Transverse colon (tissue), 4 donors: ENCODE measurements around the gene SNRNP70. TPM values are rescaled to one million over a fixed set of nuclear protein-coding genes. Genes with fewer than 3 reads are reported as not detected.

Experiments used
- DNase-seq: peaks from one replicate; pipeline ENCODE4 v3.0.0-alpha.2; 2019
- H3K27ac ChIP-seq, 4 donors: fragments of 200-600 bp; sonication (generic); 2 replicates each; pipeline ENCODE4 v1.5.1; 2016 to 2018; ENCODE audit warnings: inconsistent platforms in 4 of 4
- H3K27me3 ChIP-seq: fragments of 200-600 bp; sonication (generic); 2 replicates; pipeline ENCODE4 v1.5.1; 2017; ENCODE audit warnings: inconsistent platforms
- H3K36me3 ChIP-seq, 4 donors: fragments of 200-600 bp; sonication (generic); 2 replicates each; pipeline ENCODE4 v1.5.1; 2017 to 2019; ENCODE audit warnings: inconsistent platforms in 4 of 4
- H3K4me1 ChIP-seq, 4 donors: fragments of 200-600 bp; sonication (generic); 2 replicates each; pipeline ENCODE4 v1.5.1; 2017 to 2020; ENCODE audit warnings: inconsistent platforms in 4 of 4
- H3K4me3 ChIP-seq, 4 donors: fragments of 200-600 bp; sonication (generic); 1 replicate in 1 of 4; 2 replicates in 3 of 4; pipeline versions ENCODE4 v1.5.1 to v1.6.1; 2017 to 2019; ENCODE audit warnings: inconsistent platforms in 4 of 4
- H3K9me3 ChIP-seq, 2 donors: fragments of 200-600 bp; sonication (generic); 2 replicates each; pipeline ENCODE4 v1.5.1; 2017 to 2019; ENCODE audit warnings: inconsistent platforms in 2 of 2
- EP300 ChIP-seq: sonication (generic); formaldehyde crosslinking; IDR thresholded peaks from one replicate; pipeline ENCODE4 v1.6.1; 2017; ENCODE audit warnings: antibody characterized with exemption, low read depth
- POLR2A ChIP-seq: fragments of 450-650 bp; IDR thresholded peaks from one replicate; pipeline ENCODE4 v1.6.1; 2016; ENCODE audit warnings: antibody characterized with exemption, mild to moderate bottlenecking, moderate library complexity
- POLR2AphosphoS5 ChIP-seq, 3 donors: sonication (generic); formaldehyde crosslinking; IDR thresholded peaks; one replicate each; pipeline ENCODE4 v1.6.1; 2016; ENCODE audit warnings: antibody characterized with exemption in 3 of 3
- WGBS, 2 donors: methylation state at CpG; one replicate each; pipeline ENCODE4 v1.1.5; 2018; ENCODE audit warnings: low coverage in 1 of 2; 5-methylcytosine and 5-hydroxymethylcytosine counted together
- in situ Hi-C, 4 donors: fragments of 200-750 bp; cut with MboI; loops; one replicate each; pipeline versions ENCODE4 v1.15.0 to v1.15.1; 2017; ENCODE audit warnings: low sequenced_read_pairs in 3 of 4, low pct_ligation_motif_present in 1 of 4, low pct_unique_long_range_greater_than_20kb in 1 of 4
- intact Hi-C: fragments of 100-400 bp; cut with DNase I; formaldehyde crosslinking; loops from one replicate; pipeline ENCODE4 v1.15.1; 2023; ENCODE audit warnings: low total_unique reads
- total RNA-seq, 4 donors: library from RNA; depleted of rRNA; stranded (reverse); fragments of >200 nt; gene quantifications; one replicate each; pipeline ENCODE4 v1.1.0, GENCODE V29; 2016
- TF ChIP-seq, protein P1 (sequence below), 5 experiments: fragments of 200-600 bp in 3 of 5; fragments of 450-650 bp in 2 of 5; sonication (generic) in 3 of 5; IDR thresholded peaks; 1 replicate in 2 of 5; 2 replicates in 3 of 5; pipeline ENCODE4 v1.5.1; 2016 to 2017; ENCODE audit warnings: antibody characterized with exemption in 5 of 5, inconsistent platforms in 3 of 5, mild to moderate bottlenecking in 2 of 5, moderate library complexity in 1 of 5

Gene SNRNP70
- total RNA-seq, 4 donors from 2014 or later = 216 to 682 (median 292) TPM

DNA sequence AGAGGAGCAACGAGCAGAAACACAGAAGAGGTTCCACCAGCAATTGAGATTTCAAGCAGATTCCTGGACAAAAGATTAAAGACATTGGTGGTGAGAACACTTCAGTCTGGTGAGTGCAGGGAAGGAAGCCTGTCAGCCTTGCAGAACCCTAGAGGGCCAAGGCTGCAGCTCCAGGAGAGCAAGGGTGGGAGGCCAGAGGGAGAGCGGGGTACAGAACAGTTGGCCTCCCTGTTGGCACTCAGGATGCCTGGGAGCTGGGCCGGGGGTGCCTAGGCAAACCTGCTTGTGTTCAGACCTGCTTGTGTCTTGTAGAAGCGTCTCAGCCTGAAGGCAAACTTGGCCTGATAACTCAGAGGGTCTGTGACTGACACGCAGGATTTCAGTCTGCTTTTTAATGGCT, 23.8 kb downstream of the SNRNP70 start:
- no peak overlapping the region for H3K4me3 ChIP-seq
- no peak for DNase-seq
- 68 to 71% methylated on average over 1 to 4 of the region's 5 CpGs for WGBS, 2 donors
- no peaks in the 10 kb centered on the region for H3K9me3 ChIP-seq
- H3K27ac ChIP-seq = no peak overlapping the region
- intact Hi-C loops = no loop called here
- no peaks in the 10 kb centered on the region for H3K27me3 ChIP-seq
- H3K36me3 ChIP-seq = peaks cover 0 to 30% (median 8%) of the 10 kb centered on the region in 4 donors
- H3K4me1 ChIP-seq = peaks cover 0 to 12% (median 9%) of the 10 kb centered on the region in 4 donors
- TF ChIP-seq, protein P1, sequence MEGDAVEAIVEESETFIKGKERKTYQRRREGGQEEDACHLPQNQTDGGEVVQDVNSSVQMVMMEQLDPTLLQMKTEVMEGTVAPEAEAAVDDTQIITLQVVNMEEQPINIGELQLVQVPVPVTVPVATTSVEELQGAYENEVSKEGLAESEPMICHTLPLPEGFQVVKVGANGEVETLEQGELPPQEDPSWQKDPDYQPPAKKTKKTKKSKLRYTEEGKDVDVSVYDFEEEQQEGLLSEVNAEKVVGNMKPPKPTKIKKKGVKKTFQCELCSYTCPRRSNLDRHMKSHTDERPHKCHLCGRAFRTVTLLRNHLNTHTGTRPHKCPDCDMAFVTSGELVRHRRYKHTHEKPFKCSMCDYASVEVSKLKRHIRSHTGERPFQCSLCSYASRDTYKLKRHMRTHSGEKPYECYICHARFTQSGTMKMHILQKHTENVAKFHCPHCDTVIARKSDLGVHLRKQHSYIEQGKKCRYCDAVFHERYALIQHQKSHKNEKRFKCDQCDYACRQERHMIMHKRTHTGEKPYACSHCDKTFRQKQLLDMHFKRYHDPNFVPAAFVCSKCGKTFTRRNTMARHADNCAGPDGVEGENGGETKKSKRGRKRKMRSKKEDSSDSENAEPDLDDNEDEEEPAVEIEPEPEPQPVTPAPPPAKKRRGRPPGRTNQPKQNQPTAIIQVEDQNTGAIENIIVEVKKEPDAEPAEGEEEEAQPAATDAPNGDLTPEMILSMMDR (IDR thresholded peaks at IDR 0.05) = no peak
- TF ChIP-seq EP300 = no peak
- no peak for TF ChIP-seq POLR2AphosphoS5 (IDR thresholded peaks at IDR 0.05)
- no peak for TF ChIP-seq POLR2A
- in situ Hi-C loops = no loop called here

- Histone ChIP-seq H3K27me3 (no peaks in the 10 kb centered on the region), H3K4me3 (no peak overlapping the region), H3K27ac (no peak overlapping the region), H3K9me3 (no peaks in the 10 kb centered on the region), H3K36me3 (peaks cover 0 to 28% (median 7%) of the 10 kb centered on the region in 4 donors), H3K4me1 (peaks cover 0 to 12% (median 9%) of the 10 kb centered on the region in 4 donors)
- TF ChIP-seq POLR2AphosphoS5 (IDR thresholded peaks at IDR 0.05) (no peak), EP300 (no peak), POLR2A (no peak)
- TF ChIP-seq, protein P1 (IDR thresholded peaks at IDR 0.05) = no peak
- in situ Hi-C loops (no loop called here), intact Hi-C loops (no loop called here)
- DNase-seq = no peak
- 83% methylated on average over 8 of the region's 8 CpGs; no CpG with 5 or more reads in 1 of the 2 donors for WGBS, 2 donors
Measured at GRCh38 chr19:49109569-49110233, 24.4 kb downstream of the SNRNP70 start.

GRCh38 chr19:49110567-49110966, 25.3 kb downstream of the SNRNP70 start:
- peaks cover 0 to 19% (median 4%) of the 10 kb centered on the region in 4 donors for H3K36me3 ChIP-seq
- WGBS, 2 donors = 30 to 43% methylated on average over 3 of the region's 3 CpGs
- H3K27me3 ChIP-seq = no peaks in the 10 kb centered on the region
- H3K4me3 ChIP-seq = no peak overlapping the region
- no peak overlapping the region for H3K27ac ChIP-seq
- no peak for DNase-seq
- H3K9me3 ChIP-seq = no peaks in the 10 kb centered on the region
- TF ChIP-seq POLR2AphosphoS5 (IDR thresholded peaks at IDR 0.05) = no peak
- TF ChIP-seq, protein P1 (IDR thresholded peaks at IDR 0.05) = no peak
- intact Hi-C loops = no loop called here
- H3K4me1 ChIP-seq = peaks cover 0 to 16% (median 13%) of the 10 kb centered on the region in 4 donors
- in situ Hi-C loops = no loop called here

DNA sequence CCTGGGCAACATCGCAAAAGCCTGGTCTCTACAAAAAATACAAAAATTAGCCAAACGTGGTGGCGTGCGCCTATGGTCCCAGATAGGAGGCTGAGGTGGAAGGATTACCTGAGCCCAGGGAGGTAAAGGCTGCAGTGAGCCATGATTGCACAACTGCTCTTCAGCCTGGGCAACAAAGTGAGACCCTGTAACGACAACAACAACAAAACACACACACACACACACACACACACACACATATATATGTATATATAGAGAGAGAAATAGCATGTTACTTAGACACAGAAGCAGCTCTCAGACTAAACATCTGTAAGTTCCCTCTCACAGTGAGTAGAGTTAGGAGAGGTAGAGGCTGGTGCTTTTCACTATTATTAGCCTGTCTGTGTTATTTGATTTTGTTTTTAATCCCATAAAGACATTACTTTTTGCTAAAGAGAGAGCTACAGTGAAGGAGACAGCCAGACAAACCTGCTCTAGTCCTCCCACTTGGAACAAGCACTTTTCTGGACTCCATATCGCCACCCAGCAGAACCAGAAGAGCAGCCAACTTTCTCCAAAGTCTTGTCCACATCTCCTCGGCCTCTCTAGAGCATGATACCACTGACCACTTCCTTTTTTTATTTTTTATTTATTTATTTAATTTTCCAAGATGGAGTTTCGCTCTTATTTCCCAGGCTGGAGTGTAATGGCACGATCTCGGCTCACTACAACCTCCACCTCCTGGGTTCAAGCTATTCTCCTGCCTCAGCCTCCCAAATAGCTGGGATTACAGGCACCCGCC, 26.2 kb downstream of the SNRNP70 start:
- no peak overlapping the region for H3K4me3 ChIP-seq
- DNase-seq = no peak
- in situ Hi-C loops = no loop called here
- intact Hi-C loops = no loop called here
- TF ChIP-seq POLR2A = no peak
- TF ChIP-seq, protein P1 (IDR thresholded peaks at IDR 0.05) = no peak
- TF ChIP-seq POLR2AphosphoS5 (IDR thresholded peaks at IDR 0.05) = no peak
- no peak for TF ChIP-seq EP300
- H3K27ac ChIP-seq = no peak overlapping the region
- no peaks in the 10 kb centered on the region for H3K27me3 ChIP-seq
- H3K4me1 ChIP-seq = peaks cover 0 to 16% (median 13%) of the 10 kb centered on the region in 4 donors
- H3K9me3 ChIP-seq = no peaks in the 10 kb centered on the region
- WGBS, 2 donors = 33 to 78% methylated on average over 2 to 11 of the region's 11 CpGs
- H3K36me3 ChIP-seq = peaks cover 0 to 17% (median 4%) of the 10 kb centered on the region in 4 donors
